Retinal pigment epithelial cell (primary cell): Measurements from ENCODE around the gene RC3H1.

Experiments used
- DNase-seq: peaks from one replicate; pipeline ENCODE4 v3.0.0-alpha.2; 2010; ENCODE audit warnings: low read depth
- H3K4me3 ChIP-seq: 2 replicates; pipeline ENCODE4 v1.5.1; 2011; ENCODE audit warnings: mild to moderate bottlenecking, low read length, control low read depth, moderate library complexity
- CTCF ChIP-seq: conservative IDR thresholded peaks from 2 replicates; pipeline ENCODE4 v1.5.1; 2011; ENCODE audit warnings: low read depth, low read length, control low read depth, inconsistent platforms

Gene RC3H1

GRCh38 chr1:174021591-174022079, 522 bp downstream of the RC3H1 start:
- TF ChIP-seq CTCF = no peak
- H3K4me3 ChIP-seq = peak overlapping the region; percentile 85
- DNase-seq = no peak

GRCh38 chr1:174018565-174018964, 3.6 kb downstream of the RC3H1 start:
- TF ChIP-seq CTCF = no peak
- no peak overlapping the region for H3K4me3 ChIP-seq
- DNase-seq = no peak

DNA sequence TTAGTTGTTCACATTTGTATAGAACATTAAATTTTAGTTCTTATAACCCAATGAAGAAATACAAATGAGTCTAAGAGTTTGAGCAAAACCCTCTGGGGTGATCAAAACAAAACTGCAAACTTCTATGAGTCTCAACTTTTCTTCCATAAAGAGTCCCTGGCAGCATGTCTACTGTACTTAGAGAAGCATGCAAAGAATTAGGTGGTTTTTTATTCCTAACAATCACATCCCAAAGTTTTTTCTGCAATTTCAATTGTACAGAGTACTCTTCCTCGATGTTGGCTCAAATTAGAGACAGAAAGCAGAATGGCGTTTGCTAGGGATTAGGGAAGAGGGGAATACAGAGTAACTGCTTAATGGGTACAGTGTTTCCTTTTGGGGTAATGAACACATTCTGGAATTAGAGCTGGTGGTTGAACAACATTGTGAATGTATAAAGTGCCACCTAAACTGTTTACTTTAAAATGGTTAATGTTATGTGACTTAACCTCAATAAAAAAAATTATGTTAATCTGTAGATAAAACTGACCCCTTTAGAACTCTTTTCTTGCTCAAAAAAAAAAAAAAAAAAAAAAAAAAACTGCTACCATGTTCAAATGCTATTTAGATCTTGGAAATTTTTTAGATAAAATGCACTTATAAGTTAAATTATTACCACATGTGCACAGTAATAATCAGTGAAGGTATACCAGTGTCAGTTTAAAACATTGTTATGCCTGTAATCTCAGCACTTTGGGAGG, 4.8 kb downstream of the RC3H1 start:
- no peak for TF ChIP-seq CTCF
- H3K4me3 ChIP-seq = no peak overlapping the region

GRCh38 chr1:174013864-174014418, 8.2 kb downstream of the RC3H1 start:
- no peak overlapping the region for H3K4me3 ChIP-seq
- no peak for TF ChIP-seq CTCF
- DNase-seq = no peak

More for the DNA sequence above, 4.8 kb downstream of the RC3H1 start:
- DNase-seq = no peak

DNA sequence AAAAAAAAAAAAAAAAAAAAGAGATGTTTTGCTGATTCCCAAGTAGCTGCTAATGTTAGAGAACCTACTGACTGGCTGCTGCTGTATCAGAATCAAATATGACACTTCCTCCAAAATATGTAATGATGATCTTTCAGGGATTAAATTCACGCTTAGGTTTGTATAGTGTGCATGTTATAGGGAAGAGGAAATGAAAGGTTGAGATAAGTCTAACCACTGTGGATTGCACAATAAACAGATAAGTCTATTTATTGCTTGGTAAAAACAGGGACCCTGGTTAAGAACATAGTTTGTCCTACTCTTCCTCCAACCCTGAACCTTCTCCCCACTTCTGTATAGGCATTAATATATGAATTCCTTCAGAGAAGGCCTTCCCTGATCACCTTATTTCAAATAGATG, 13.2 kb downstream of the RC3H1 start:
- no peak overlapping the region for H3K4me3 ChIP-seq
- no peak for DNase-seq
- no peak for TF ChIP-seq CTCF

DNA sequence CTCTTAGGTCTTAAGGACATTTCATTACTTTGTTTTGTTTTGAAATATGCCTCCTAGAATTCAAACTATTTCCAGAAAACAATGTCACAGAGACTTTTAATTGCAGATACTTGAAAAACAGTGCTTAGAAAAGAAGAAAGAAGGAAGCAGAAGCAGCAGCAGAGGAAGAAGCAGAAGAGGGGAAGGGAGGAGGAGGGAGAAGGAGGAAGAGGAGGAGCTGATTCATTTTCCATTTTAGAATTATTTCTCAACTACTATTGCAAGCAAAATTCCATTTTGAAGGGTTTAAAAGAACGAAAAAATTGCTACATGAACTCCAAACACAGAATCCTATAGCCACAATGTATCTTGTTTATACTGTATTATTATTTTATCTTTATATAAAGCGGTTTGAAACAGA, 13.9 kb downstream of the RC3H1 start:
- H3K4me3 ChIP-seq = no peak overlapping the region
- no peak for TF ChIP-seq CTCF
- no peak for DNase-seq

GRCh38 chr1:174007851-174008250, 14.3 kb downstream of the RC3H1 start:
- DNase-seq = no peak
- no peak overlapping the region for H3K4me3 ChIP-seq
- no peak for TF ChIP-seq CTCF
